LNCAP (cell line): Measurements from ENCODE around the gene SP100.

Experiments
- TF ChIP-seq, protein P1 (sequence below): fragments of 450-650 bp; IDR thresholded peaks from 2 replicates; pipeline ENCODE4 v1.5.1; 2017; ENCODE audit warnings: mild to moderate bottlenecking

Gene SP100

DNA sequence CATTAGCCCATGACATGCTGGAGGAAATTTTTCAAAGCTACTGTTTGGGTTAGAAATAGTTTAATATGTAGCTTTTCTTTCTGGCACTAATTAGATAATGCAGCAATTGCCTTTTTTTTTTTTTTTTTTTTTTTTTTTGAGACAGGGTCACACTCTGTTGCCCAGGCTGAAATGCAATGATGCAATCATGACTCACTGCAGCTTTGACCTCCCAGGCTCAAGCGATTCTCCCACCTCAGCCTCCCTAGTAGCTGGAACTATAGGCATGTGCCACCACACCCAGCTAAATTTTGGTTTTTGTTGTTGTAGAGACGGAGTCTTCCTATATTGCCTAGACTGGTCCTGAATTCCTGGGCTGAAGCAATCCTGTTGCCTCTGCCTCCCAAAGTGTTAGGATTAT lies 136.2 kb downstream of the SP100 start:
- TF ChIP-seq, protein P1, sequence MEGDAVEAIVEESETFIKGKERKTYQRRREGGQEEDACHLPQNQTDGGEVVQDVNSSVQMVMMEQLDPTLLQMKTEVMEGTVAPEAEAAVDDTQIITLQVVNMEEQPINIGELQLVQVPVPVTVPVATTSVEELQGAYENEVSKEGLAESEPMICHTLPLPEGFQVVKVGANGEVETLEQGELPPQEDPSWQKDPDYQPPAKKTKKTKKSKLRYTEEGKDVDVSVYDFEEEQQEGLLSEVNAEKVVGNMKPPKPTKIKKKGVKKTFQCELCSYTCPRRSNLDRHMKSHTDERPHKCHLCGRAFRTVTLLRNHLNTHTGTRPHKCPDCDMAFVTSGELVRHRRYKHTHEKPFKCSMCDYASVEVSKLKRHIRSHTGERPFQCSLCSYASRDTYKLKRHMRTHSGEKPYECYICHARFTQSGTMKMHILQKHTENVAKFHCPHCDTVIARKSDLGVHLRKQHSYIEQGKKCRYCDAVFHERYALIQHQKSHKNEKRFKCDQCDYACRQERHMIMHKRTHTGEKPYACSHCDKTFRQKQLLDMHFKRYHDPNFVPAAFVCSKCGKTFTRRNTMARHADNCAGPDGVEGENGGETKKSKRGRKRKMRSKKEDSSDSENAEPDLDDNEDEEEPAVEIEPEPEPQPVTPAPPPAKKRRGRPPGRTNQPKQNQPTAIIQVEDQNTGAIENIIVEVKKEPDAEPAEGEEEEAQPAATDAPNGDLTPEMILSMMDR, result no peak

DNA sequence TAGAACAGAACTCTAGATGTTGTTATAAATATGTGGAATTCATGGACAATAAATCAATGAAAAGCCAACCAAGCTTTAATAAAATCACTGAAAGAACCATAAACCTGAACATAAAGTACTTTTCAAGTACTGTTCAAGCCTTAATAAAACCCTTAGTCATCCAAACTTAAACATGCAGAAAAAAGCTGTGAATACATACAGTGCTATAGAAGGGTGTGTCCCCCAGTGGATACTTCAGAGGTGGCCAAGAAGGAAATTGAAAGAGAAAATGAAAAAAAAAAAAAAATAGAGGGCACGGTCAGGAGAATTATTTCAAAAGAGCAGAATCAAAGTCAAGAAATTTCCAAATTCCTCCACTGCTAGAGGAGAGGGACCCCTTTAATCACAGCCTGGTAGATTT lies 141.1 kb downstream of the SP100 start:
- TF ChIP-seq, protein P1, result no peak

DNA sequence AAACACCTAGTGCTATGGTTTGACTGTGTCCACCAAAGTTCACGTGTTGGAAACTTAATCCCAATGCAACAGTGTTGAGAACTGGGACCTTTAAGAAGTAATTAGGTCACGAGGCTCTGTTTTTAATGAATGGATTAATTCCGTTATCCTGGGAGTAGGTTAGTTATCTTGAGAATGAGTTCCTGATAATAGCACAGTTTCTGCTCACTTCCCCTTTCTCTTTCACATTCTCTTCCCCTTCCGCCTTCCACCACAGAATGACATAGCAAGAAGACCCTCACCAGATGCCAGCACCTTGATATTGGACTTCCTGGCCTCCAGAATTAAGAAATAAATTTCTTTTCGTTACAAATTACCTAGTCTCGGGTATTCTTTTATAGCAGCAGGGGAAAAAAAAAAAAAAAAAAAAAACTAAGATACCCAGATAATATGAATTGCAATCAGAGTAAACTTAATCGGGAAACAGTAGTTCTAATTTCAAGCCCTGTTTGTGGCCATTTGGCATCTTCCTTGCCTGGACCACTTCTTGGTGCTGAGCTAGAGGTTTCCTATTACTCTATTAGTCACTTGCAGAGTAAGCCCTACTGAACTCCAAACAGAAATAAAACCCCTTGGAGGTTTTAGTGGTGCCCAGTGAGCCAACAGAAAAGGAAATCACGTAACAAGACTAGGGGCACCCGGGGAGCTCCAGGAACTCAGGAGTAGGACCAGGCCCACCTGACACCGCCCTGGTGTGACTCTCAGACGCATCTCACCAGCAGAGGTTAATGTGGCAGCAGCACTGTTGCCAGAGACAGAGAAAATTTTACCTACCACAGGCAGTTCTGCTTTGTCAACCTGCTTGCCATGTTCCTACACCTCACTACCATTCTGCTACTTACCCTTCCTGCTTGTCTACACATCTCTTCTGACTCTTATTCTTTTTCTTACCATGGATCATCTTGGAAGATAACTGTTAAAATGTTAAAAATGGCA lies 149.1 kb downstream of the SP100 start:
- TF ChIP-seq, protein P1, result no peak

DNA sequence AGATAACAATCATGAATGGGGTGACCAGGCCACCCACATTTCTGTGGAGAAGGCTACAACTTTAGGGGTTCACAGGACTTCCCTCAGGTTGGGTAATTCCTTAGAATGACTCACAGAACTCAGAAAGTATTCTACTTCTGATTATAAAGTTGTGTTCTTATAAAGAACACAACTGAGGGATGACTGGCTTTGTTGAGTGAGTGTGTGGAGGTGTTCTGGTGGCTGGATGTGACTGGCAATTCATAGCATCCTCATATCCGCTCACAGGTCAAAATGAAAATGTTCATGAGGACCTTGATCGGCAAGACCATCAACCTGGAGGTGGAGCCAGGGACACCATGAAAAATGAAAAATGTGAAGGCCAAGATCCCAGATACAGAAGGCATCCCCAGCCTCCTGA lies 153.3 kb downstream of the SP100 start:
- TF ChIP-seq, protein P1, result no peak

DNA sequence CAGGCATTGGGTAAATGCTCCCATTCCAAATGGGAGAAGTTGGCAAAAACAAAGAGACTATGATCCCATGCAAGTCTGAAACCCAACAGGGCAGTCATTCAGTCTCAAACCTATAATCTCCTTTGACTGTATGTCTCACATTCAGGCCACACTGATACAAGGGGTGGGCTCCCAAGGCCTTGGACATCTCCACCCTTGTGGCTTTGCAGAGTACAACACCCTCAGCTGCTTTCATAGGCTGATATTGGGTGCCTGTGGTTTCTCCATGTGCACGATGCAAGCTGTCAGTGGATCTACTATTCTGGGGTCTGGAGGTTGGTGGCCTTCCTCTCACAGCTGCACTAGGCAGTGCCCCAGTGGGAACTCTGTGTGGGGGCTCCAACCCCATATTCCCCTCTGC lies 155.0 kb downstream of the SP100 start:
- TF ChIP-seq, protein P1, result no peak

DNA sequence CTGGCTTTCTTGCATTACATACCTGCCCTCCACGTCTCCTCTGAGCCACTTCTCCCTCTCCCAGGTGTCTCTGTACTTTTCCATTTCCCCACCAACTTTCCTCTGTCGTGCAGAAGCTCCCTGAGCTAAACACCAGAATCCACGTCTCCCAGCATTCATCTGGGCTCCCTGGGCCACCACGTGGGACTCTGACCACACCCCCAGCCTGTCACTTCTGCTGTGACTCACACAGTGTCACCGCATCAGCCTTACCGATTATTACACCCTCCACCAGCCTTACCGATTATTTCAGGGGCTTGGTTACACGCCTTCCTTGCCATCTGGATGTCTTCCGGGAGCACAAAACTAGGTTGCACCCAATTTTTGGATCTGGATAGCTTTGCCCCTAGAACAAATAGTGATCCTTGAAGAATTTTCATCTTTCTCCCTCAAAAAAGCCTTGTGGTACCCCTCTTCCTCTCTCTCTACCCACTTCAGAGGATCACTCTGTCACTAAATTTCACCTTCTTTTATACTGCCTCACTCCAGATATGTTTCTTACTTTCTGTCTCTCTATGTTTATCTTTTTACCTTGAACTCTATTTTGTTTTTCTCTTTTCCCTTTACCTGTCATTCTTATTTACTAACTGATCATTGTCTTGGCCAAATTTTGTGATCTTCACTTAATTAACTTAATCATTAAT lies 159.8 kb downstream of the SP100 start:
- TF ChIP-seq, protein P1, result no peak

DNA sequence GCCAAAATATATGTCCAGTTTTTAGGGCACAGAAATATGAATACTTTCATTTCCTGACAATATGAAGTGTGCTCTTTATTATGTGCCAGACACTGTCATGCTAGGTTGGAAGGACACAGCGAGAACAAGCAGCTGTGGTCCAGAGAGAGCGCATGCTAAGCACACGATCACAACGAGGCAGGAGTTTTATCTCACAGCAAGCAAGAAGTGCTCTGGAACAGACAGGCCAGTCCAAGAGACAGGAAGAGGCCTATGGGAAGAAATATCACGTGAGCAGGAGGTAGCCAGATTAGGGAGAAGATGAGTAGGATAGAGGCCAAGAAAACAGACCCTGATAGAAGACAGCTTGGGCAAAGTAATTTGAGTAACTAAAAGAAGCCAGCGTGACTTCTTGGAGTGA lies 161.1 kb downstream of the SP100 start:
- TF ChIP-seq, protein P1, result no peak
